ENCODE results near the gene MICU1.

Gene MICU1

DNA sequence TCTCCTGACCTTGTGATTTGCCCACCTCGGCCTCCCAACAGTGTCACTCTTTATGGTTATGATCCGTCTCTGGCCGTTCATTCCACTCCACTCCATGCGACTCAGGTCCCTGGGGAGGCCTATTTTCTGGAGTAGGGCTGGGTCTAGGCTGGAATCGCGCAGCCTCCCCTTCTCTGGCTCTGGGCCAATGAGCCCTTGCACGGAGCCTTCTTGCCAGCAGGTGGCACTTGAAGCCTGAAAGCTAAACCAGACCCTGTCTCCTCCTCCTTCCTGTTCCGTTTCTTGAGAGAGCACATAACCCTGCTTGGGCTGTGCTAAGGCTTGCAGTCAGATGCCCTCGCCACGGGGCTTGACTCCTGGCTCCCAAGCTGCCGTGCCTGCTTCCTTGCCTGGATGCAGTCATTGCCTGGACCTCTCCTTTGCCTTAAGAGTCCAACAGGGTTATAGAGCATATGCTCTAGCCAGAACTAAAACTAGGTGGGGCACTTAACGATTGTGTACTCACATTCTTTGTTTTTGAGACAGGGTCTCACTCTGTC lies 261.6 kb downstream of the MICU1 start:
- TF ChIP-seq, protein P1, sequence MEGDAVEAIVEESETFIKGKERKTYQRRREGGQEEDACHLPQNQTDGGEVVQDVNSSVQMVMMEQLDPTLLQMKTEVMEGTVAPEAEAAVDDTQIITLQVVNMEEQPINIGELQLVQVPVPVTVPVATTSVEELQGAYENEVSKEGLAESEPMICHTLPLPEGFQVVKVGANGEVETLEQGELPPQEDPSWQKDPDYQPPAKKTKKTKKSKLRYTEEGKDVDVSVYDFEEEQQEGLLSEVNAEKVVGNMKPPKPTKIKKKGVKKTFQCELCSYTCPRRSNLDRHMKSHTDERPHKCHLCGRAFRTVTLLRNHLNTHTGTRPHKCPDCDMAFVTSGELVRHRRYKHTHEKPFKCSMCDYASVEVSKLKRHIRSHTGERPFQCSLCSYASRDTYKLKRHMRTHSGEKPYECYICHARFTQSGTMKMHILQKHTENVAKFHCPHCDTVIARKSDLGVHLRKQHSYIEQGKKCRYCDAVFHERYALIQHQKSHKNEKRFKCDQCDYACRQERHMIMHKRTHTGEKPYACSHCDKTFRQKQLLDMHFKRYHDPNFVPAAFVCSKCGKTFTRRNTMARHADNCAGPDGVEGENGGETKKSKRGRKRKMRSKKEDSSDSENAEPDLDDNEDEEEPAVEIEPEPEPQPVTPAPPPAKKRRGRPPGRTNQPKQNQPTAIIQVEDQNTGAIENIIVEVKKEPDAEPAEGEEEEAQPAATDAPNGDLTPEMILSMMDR (IDR thresholded peaks at IDR 0.05; ENCODE audit: insufficient read depth, low read depth, low read length, missing control alignments) = peak; percentile 96

DNA sequence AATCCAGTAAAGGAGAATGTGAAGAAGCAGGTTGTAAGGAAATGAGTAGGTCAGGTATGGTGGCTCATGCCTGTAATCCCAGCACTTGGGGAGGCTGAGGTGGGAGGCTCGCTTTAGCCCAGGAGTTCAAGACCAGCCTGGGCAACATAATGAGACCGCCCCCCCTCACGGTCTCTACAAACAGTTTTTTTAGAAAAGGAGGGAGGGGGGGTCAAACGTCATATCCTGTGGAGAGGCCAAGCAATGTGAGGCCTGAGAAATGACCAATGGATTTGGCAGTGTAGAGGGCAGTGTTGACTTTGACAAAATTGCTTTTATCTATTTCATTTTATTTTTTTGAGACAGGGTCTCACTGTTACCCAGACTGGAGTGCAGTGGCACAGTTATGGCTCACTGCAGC lies 268.9 kb downstream of the MICU1 start:
- no peak for DNase-seq (ENCODE audit: low read depth)
- H3K4me3 ChIP-seq (ENCODE audit: low read depth, low read length) = no peak overlapping the region
- TF ChIP-seq, protein P1 (IDR thresholded peaks at IDR 0.05; ENCODE audit: insufficient read depth, low read depth, low read length, missing control alignments) = no peak

More for the DNA sequence above, 261.6 kb downstream of the MICU1 start:
- H3K4me3 ChIP-seq (ENCODE audit: low read depth, low read length) = no peak overlapping the region
- DNase-seq (ENCODE audit: low read depth) = peak; percentile 94

DNA sequence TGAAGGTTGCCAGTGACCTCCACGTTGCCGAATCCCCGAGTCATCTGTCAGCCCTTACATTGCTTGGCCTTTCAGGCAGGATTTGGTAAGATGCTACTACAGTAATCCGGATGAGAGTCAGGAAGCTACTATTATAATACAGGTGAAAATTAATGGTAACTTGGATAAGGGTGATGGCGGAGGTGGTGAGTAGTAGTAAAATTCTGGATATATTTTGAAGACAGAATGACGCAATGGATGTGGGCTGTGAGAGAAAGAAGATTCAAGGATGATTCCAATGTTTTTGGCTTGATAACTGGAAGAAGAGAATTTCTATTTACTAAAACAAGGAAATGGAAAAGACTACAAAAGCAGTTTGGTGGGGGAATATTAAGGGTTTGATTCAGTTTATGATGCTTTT lies 269.8 kb downstream of the MICU1 start:
- TF ChIP-seq, protein P1 (IDR thresholded peaks at IDR 0.05; ENCODE audit: insufficient read depth, low read depth, low read length, missing control alignments) = no peak
- H3K4me3 ChIP-seq (ENCODE audit: low read depth, low read length) = no peak overlapping the region
- DNase-seq (ENCODE audit: low read depth) = no peak

DNA sequence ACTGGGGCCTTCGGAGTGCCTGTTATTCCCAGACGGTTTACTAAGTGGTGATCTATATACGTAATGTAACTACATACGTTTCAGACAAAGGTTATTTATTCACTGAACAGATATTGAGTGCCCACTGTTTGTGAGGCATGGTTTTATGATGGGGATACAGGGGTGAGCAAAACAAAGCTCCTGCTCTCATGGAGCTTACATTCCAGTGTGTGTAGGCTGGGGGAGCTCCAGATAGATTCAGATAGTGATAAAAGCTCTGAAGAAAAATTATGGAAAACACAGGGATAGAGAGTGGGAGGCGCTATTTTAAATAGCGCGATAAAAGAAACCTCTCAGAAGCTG lies 270.7 kb downstream of the MICU1 start:
- H3K4me3 ChIP-seq (ENCODE audit: low read depth, low read length) = peak overlapping the region; percentile 86
- TF ChIP-seq, protein P1 (IDR thresholded peaks at IDR 0.05; ENCODE audit: insufficient read depth, low read depth, low read length, missing control alignments) = no peak
- no peak for DNase-seq (ENCODE audit: low read depth)

DNA sequence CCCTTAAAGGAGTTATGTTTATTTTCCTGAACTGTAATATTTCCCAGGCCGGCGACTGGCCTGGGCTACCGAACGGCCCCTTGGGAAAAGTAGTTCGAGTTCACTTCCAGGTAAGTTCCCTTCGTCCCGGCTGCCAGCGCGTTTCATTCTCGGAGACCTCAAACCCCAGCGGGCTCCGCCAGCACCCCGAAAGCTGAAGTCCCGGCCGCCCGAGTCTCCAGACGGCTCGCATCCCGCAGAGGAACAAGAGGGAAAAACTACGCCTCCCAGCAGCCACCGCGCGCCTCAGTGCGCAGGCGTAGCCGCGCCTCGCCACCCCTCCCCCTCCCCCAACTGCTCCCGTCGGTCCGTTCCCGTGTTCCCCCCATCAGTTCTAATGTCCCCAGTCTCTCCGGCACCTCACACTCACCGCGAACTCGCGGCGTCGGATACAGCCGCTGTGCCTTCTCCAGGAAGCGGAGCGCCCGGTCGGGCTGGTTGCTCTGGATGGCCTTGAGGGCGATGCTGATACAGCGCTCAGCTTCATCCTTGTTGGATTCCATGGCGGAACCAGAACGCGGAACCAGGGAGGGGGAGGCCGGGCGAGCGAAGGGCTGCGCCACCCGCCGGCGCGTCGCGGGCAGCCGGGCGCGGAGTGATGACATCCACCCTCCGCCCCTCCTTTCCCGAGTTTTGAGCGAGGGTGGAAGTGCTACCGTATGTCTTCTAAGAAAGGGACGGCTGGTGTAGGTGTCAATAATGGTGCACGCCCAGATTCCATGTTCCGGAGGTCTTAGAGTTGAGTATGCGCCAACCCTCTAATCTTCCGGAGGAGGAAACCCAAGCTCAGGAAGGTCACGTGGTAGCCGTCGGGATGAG lies 271.3 kb downstream of the MICU1 start, which contains the start of gene DNAJB12:
Gene DNAJB12, minus strand, starts transcription at position 564 of the 858 bp plus-strand sequence. Its CDS starts 22 bp downstream, at position 542.
- peak; percentile 97 for DNase-seq (ENCODE audit: low read depth)
- TF ChIP-seq, protein P1 (IDR thresholded peaks at IDR 0.05; ENCODE audit: insufficient read depth, low read depth, low read length, missing control alignments) = no peak

DNA sequence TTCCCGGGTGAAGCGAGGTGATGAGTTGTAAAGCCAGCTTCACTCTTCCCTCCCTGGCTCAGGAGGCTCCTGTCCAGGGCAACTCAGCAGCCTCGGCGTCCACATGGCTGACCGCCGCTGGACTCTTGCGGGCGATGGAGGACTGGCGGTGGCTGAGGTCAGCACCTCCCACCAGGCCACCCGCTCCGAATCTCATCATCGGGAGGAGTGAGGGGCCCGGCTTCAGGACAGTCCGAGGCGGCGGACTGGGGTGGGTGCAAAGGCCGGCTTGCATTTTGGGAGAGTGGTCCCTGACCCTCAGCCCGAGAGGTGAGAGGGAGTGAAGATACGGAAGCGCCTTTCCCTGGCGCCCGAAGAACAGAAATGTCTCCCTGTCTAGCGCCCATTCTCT lies 271.9 kb downstream of the MICU1 start:
- H3K4me3 ChIP-seq (ENCODE audit: low read depth, low read length) = peak overlapping the region; percentile 86
- DNase-seq (ENCODE audit: low read depth) = peak; percentile 22

More for the DNA sequence above, 271.3 kb downstream of the MICU1 start, which contains the start of gene DNAJB12:
- peak within 1 kb of the TSS; percentile 86 for H3K4me3 ChIP-seq (ENCODE audit: low read depth, low read length)

More for the DNA sequence above, 271.9 kb downstream of the MICU1 start:
- TF ChIP-seq, protein P1 (IDR thresholded peaks at IDR 0.05; ENCODE audit: insufficient read depth, low read depth, low read length, missing control alignments) = no peak
